IPS-18a (cell line): Measurements from ENCODE around the gene BOC.

Experiments
- H3K27ac ChIP-seq: one replicate; pipeline ENCODE4 v1.5.1; 2013; ENCODE audit warnings: low read length
- H3K27me3 ChIP-seq: one replicate; pipeline ENCODE4 v1.6.1; 2013; ENCODE audit warnings: mild to moderate bottlenecking, low read length; ENCODE audit not compliant: control insufficient read depth, insufficient read depth
- H3K36me3 ChIP-seq: one replicate; pipeline ENCODE4 v1.6.1; 2013; ENCODE audit warnings: low read depth, low read length; ENCODE audit not compliant: control insufficient read depth
- H3K4me1 ChIP-seq: one replicate; pipeline ENCODE4 v1.6.1; 2013; ENCODE audit warnings: low read depth, low read length; ENCODE audit not compliant: control insufficient read depth
- H3K4me3 ChIP-seq: one replicate; pipeline ENCODE4 v1.5.1; 2013; ENCODE audit warnings: low read length
- H3K9ac ChIP-seq: one replicate; pipeline ENCODE4 v1.6.1; 2013; ENCODE audit warnings: mild to moderate bottlenecking, low read length, moderate library complexity
- H3K9me3 ChIP-seq: one replicate; pipeline ENCODE4 v1.6.1; 2013; ENCODE audit warnings: low read depth, low read length; ENCODE audit not compliant: control insufficient read depth

Gene BOC

GRCh38 chr3:113247068-113247467 is 35.7 kb downstream of the BOC start:
- Histone ChIP-seq H3K27ac (no peak overlapping the region), H3K4me1 (peaks cover 38% of the 10 kb centered on the region), H3K9ac (no peak overlapping the region), H3K27me3 (no peaks in the 10 kb centered on the region), H3K9me3 (no peaks in the 10 kb centered on the region), H3K4me3 (peak overlapping the region; percentile 31), H3K36me3 (peaks cover 6% of the 10 kb centered on the region)

- Histone ChIP-seq H3K27me3 (no peaks in the 10 kb centered on the region), H3K4me3 (no peak overlapping the region), H3K27ac (no peak overlapping the region), H3K9me3 (no peaks in the 10 kb centered on the region), H3K9ac (no peak overlapping the region), H3K4me1 (peaks cover 30% of the 10 kb centered on the region), H3K36me3 (peaks cover 6% of the 10 kb centered on the region)
Measured at GRCh38 chr3:113247675-113248458, 36.5 kb downstream of the BOC start.

GRCh38 chr3:113249111-113249510 is 37.8 kb downstream of the BOC start:
- peaks cover 6% of the 10 kb centered on the region for H3K36me3 ChIP-seq
- no peak overlapping the region for H3K4me3 ChIP-seq
- no peak overlapping the region for H3K9ac ChIP-seq
- peaks cover 24% of the 10 kb centered on the region for H3K4me1 ChIP-seq
- no peaks in the 10 kb centered on the region for H3K27me3 ChIP-seq
- no peaks in the 10 kb centered on the region for H3K9me3 ChIP-seq
- H3K27ac ChIP-seq: no peak overlapping the region

- peaks cover 6% of the 10 kb centered on the region for H3K36me3 ChIP-seq
- H3K9ac ChIP-seq: no peak overlapping the region
- H3K27me3 ChIP-seq: no peaks in the 10 kb centered on the region
- no peak overlapping the region for H3K27ac ChIP-seq
- H3K4me1 ChIP-seq: peaks cover 29% of the 10 kb centered on the region
- H3K9me3 ChIP-seq: no peaks in the 10 kb centered on the region
- no peak overlapping the region for H3K4me3 ChIP-seq
Measured at GRCh38 chr3:113249601-113250000, 38.2 kb downstream of the BOC start.

- H3K4me1 ChIP-seq: peaks cover 29% of the 10 kb centered on the region
- peaks cover 6% of the 10 kb centered on the region for H3K36me3 ChIP-seq
- H3K9ac ChIP-seq: no peak overlapping the region
- H3K27me3 ChIP-seq: no peaks in the 10 kb centered on the region
- H3K4me3 ChIP-seq: no peak overlapping the region
- H3K9me3 ChIP-seq: no peaks in the 10 kb centered on the region
- no peak overlapping the region for H3K27ac ChIP-seq
Measured at GRCh38 chr3:113250566-113250965, 39.2 kb downstream of the BOC start.

- Histone ChIP-seq H3K9ac (no peak overlapping the region), H3K27ac (no peak overlapping the region), H3K9me3 (no peaks in the 10 kb centered on the region), H3K4me1 (peaks cover 26% of the 10 kb centered on the region), H3K27me3 (no peaks in the 10 kb centered on the region), H3K4me3 (no peak overlapping the region), H3K36me3 (peaks cover 6% of the 10 kb centered on the region)
Measured at GRCh38 chr3:113251817-113252216, 40.5 kb downstream of the BOC start.

GRCh38 chr3:113252553-113252952 is 41.2 kb downstream of the BOC start:
- Histone ChIP-seq H3K36me3 (peaks cover 6% of the 10 kb centered on the region), H3K4me1 (peaks cover 19% of the 10 kb centered on the region), H3K4me3 (no peak overlapping the region), H3K9ac (no peak overlapping the region), H3K27me3 (no peaks in the 10 kb centered on the region), H3K27ac (no peak overlapping the region), H3K9me3 (no peaks in the 10 kb centered on the region)

GRCh38 chr3:113253702-113254101 is 42.3 kb downstream of the BOC start:
- no peak overlapping the region for H3K9ac ChIP-seq
- peaks cover 6% of the 10 kb centered on the region for H3K36me3 ChIP-seq
- no peak overlapping the region for H3K4me3 ChIP-seq
- H3K4me1 ChIP-seq: peaks cover 9% of the 10 kb centered on the region
- H3K9me3 ChIP-seq: no peaks in the 10 kb centered on the region
- no peak overlapping the region for H3K27ac ChIP-seq
- no peaks in the 10 kb centered on the region for H3K27me3 ChIP-seq

GRCh38 chr3:113254171-113254947 is 43.0 kb downstream of the BOC start:
- H3K27me3 ChIP-seq: no peaks in the 10 kb centered on the region
- H3K36me3 ChIP-seq: peaks cover 6% of the 10 kb centered on the region
- no peaks in the 10 kb centered on the region for H3K9me3 ChIP-seq
- peaks cover 9% of the 10 kb centered on the region for H3K4me1 ChIP-seq
- H3K27ac ChIP-seq: no peak overlapping the region
- no peak overlapping the region for H3K4me3 ChIP-seq
- no peak overlapping the region for H3K9ac ChIP-seq

GRCh38 chr3:113255100-113255853 is 43.9 kb downstream of the BOC start:
- Histone ChIP-seq H3K27ac (no peak overlapping the region), H3K9ac (no peak overlapping the region), H3K4me3 (no peak overlapping the region), H3K27me3 (no peaks in the 10 kb centered on the region), H3K36me3 (peaks cover 2% of the 10 kb centered on the region), H3K9me3 (no peaks in the 10 kb centered on the region), H3K4me1 (peaks cover 9% of the 10 kb centered on the region)

GRCh38 chr3:113255854-113256615 is 44.7 kb downstream of the BOC start:
- H3K4me1 ChIP-seq: peaks cover 9% of the 10 kb centered on the region
- no peaks in the 10 kb centered on the region for H3K36me3 ChIP-seq
- H3K9ac ChIP-seq: no peak overlapping the region
- H3K27me3 ChIP-seq: no peaks in the 10 kb centered on the region
- no peaks in the 10 kb centered on the region for H3K9me3 ChIP-seq
- H3K27ac ChIP-seq: no peak overlapping the region
- H3K4me3 ChIP-seq: no peak overlapping the region
